KMS-11 (cell line): ENCODE results near the gene CDCA5.

Experiments used
- H2AFZ ChIP-seq: fragments of 200-600 bp; sonication (generic); 2 replicates; pipeline ENCODE4 v1.6.1; 2016; ENCODE audit warnings: antibody characterized with exemption, mixed run types, low read depth
- H3K27ac ChIP-seq: fragments of 200-600 bp; sonication (generic); 2 replicates; pipeline ENCODE4 v1.6.1; 2016; ENCODE audit warnings: mild to moderate bottlenecking, mixed run types
- H3K27me3 ChIP-seq: fragments of 200-600 bp; sonication (generic); 2 replicates; pipeline ENCODE4 v1.6.1; 2017; ENCODE audit warnings: mild to moderate bottlenecking, low read depth, mixed run types, moderate library complexity; ENCODE audit not compliant: insufficient read depth
- H3K36me3 ChIP-seq: fragments of 200-600 bp; sonication (generic); 2 replicates; pipeline ENCODE4 v1.6.1; 2017; ENCODE audit warnings: mild to moderate bottlenecking, mixed run types; ENCODE audit not compliant: insufficient read depth
- H3K4me1 ChIP-seq: fragments of 200-600 bp; sonication (generic); 2 replicates; pipeline ENCODE4 v1.6.1; 2016; ENCODE audit warnings: mild to moderate bottlenecking, low read depth, mixed run types; ENCODE audit not compliant: poor library complexity, severe bottlenecking
- H3K4me2 ChIP-seq: fragments of 200-600 bp; sonication (generic); 2 replicates; pipeline ENCODE4 v1.7.0; 2016; ENCODE audit warnings: mild to moderate bottlenecking, mixed run types
- H3K4me3 ChIP-seq: fragments of 200-600 bp; sonication (generic); IDR thresholded peaks from 2 replicates; pipeline ENCODE4 v1.6.1; 2017; ENCODE audit warnings: low read depth, low read length, mixed read lengths; ENCODE audit not compliant: insufficient read depth
- H3K79me2 ChIP-seq: fragments of 200-600 bp; sonication (generic); 2 replicates; pipeline ENCODE4 v1.6.1; 2016; ENCODE audit warnings: low read depth, mixed run types; ENCODE audit not compliant: insufficient read depth
- H3K9ac ChIP-seq: fragments of 200-600 bp; sonication (generic); 2 replicates; pipeline ENCODE4 v1.6.1; 2016; ENCODE audit warnings: mild to moderate bottlenecking, mixed run types
- H4K20me1 ChIP-seq: fragments of 200-600 bp; sonication (generic); 2 replicates; pipeline ENCODE4 v1.6.1; 2016; ENCODE audit warnings: mild to moderate bottlenecking, mixed run types; ENCODE audit not compliant: insufficient read depth
- CTCF ChIP-seq: fragments of 200-600 bp; sonication (generic); conservative IDR thresholded peaks from 2 replicates; pipeline ENCODE4 v1.6.1; 2017; ENCODE audit warnings: low read depth, mild to moderate bottlenecking, antibody characterized with exemption, low read length, moderate library complexity, mixed read lengths

Gene CDCA5

GRCh38 chr11:65115361-65116082 lies 31.7 kb upstream of the CDCA5 start:
- no peak overlapping the region for H3K4me3 ChIP-seq
- peak overlapping the region; percentile 99; the same call in 1 of the 2 replicates for H3K27ac ChIP-seq
- no peaks in the 10 kb centered on the region for H3K27me3 ChIP-seq
- peaks cover 36% of the 10 kb centered on the region for H3K79me2 ChIP-seq
- H2AFZ ChIP-seq: no peak overlapping the region
- no peak for TF ChIP-seq CTCF
- H3K4me1 ChIP-seq: peaks cover 50% of the 10 kb centered on the region
- H3K9ac ChIP-seq: no peak overlapping the region
- no peaks in the 10 kb centered on the region for H3K36me3 ChIP-seq
- H4K20me1 ChIP-seq: no peaks in the 10 kb centered on the region
- H3K4me2 ChIP-seq: peak overlapping the region; percentile 89

GRCh38 chr11:65114538-65115171 lies 30.8 kb upstream of the CDCA5 start:
- no peak for TF ChIP-seq CTCF
- H3K4me1 ChIP-seq: peaks cover 49% of the 10 kb centered on the region
- no peak overlapping the region for H3K27ac ChIP-seq
- peaks cover 27% of the 10 kb centered on the region for H3K79me2 ChIP-seq
- H3K27me3 ChIP-seq: no peaks in the 10 kb centered on the region
- H3K4me3 ChIP-seq: no peak overlapping the region
- no peaks in the 10 kb centered on the region for H4K20me1 ChIP-seq
- H2AFZ ChIP-seq: no peak overlapping the region
- H3K36me3 ChIP-seq: no peaks in the 10 kb centered on the region
- no peak overlapping the region for H3K9ac ChIP-seq
- H3K4me2 ChIP-seq: no peak overlapping the region

GRCh38 chr11:65113839-65114238 lies 30.0 kb upstream of the CDCA5 start:
- no peaks in the 10 kb centered on the region for H3K36me3 ChIP-seq
- TF ChIP-seq CTCF: no peak
- H3K4me1 ChIP-seq: peaks cover 41% of the 10 kb centered on the region
- no peaks in the 10 kb centered on the region for H3K27me3 ChIP-seq
- no peak overlapping the region for H3K9ac ChIP-seq
- no peaks in the 10 kb centered on the region for H4K20me1 ChIP-seq
- H3K27ac ChIP-seq: no peak overlapping the region
- peaks cover 19% of the 10 kb centered on the region for H3K79me2 ChIP-seq
- no peak overlapping the region for H3K4me2 ChIP-seq
- H3K4me3 ChIP-seq: no peak overlapping the region
- no peak overlapping the region for H2AFZ ChIP-seq

- Histone ChIP-seq H3K4me1 (peaks cover 41% of the 10 kb centered on the region), H3K4me2 (no peak overlapping the region; the same call in 1 of the 2 replicates), H4K20me1 (no peaks in the 10 kb centered on the region), H3K27me3 (no peaks in the 10 kb centered on the region), H3K4me3 (no peak overlapping the region), H3K9ac (no peak overlapping the region), H3K36me3 (no peaks in the 10 kb centered on the region), H3K79me2 (peaks cover 19% of the 10 kb centered on the region), H3K27ac (no peak overlapping the region), H2AFZ (no peak overlapping the region)
- no peak for TF ChIP-seq CTCF
These were observed 29.5 kb upstream of the CDCA5 start for GRCh38 chr11:65113361-65113756.
